Neural cell (in vitro differentiated cells): ENCODE data around the gene CENPO. TPM values are rescaled to one million over a fixed set of nuclear protein-coding genes. Genes with fewer than 3 reads are reported as not detected.
"Not testable (repeated sequence)": the region's sequence is repeated elsewhere in the genome, so short reads cannot be mapped to it uniquely, and the experiment has no call there.

Experiments
- H2AFZ ChIP-seq: fragments of 200-600, 300-800 bp; sonication (generic), shearing (Covaris generic); 2 replicates; pipeline ENCODE4 v1.6.0; 2014; ENCODE audit warnings: low read depth, mild to moderate bottlenecking, antibody characterized with exemption, low read length, moderate library complexity
- H3F3A ChIP-seq: fragments of 200-600 bp; shearing (Covaris generic); 2 replicates; pipeline ENCODE4 v1.6.1; 2016; ENCODE audit warnings: mild to moderate bottlenecking, moderate library complexity, mixed read lengths, antibody characterized with exemption, low read length; ENCODE audit not compliant: insufficient read depth, poor library complexity, severe bottlenecking
- H3K27ac ChIP-seq: fragments of 200-600, 300-800 bp; sonication (generic), shearing (Covaris generic); 2 replicates; pipeline ENCODE4 v1.5.1; 2014; ENCODE audit warnings: mild to moderate bottlenecking, low read length, moderate library complexity
- H3K27me3 ChIP-seq: fragments of 300-800, 200-600 bp; sonication (generic), shearing (Covaris generic); 2 replicates; pipeline ENCODE4 v1.6.0; 2014; ENCODE audit warnings: mild to moderate bottlenecking, low read depth, low read length, moderate library complexity; ENCODE audit not compliant: insufficient read depth
- H3K36me3 ChIP-seq: fragments of 300-800, 200-600 bp; sonication (generic), shearing (Covaris generic); 2 replicates; pipeline ENCODE4 v1.5.1; 2014; ENCODE audit warnings: mild to moderate bottlenecking, antibody characterized with exemption, low read length, moderate library complexity; ENCODE audit not compliant: insufficient read depth
- H3K4me2 ChIP-seq: fragments of 300-800, 200-600 bp; sonication (generic), shearing (Covaris generic); 2 replicates; pipeline ENCODE4 v1.6.0; 2014; ENCODE audit warnings: mild to moderate bottlenecking, low read length
- H3K4me3 ChIP-seq: fragments of 300-800, 200-600 bp; sonication (generic), shearing (Covaris generic); 2 replicates; pipeline ENCODE4 v1.5.1; 2014; ENCODE audit warnings: mild to moderate bottlenecking, low read length, moderate library complexity
- H3K79me2 ChIP-seq: fragments of 200-600 bp; shearing (Covaris generic); replicated peaks from 2 replicates; pipeline ENCODE4 v1.6.0; 2014; ENCODE audit warnings: mild to moderate bottlenecking, low read length, moderate library complexity; ENCODE audit not compliant: insufficient read depth
- H3K9ac ChIP-seq: fragments of 300-800, 200-600 bp; sonication (generic), shearing (Covaris generic); 2 replicates; pipeline ENCODE4 v1.6.1; 2016; ENCODE audit warnings: mild to moderate bottlenecking, low read length, mixed read lengths
- H3K9me2 ChIP-seq: fragments of 200-600 bp; shearing (Covaris generic); 2 replicates; pipeline ENCODE4 v1.6.1; 2016; ENCODE audit warnings: mild to moderate bottlenecking, low read length, mixed read lengths; ENCODE audit not compliant: insufficient read depth
- H3K9me3 ChIP-seq: fragments of 200-600, 300-800 bp; sonication (generic), shearing (Covaris generic); 2 replicates; pipeline ENCODE4 v1.6.1; 2016; ENCODE audit warnings: mild to moderate bottlenecking, mixed run types, low read length, moderate library complexity, mixed read lengths
- H4K20me1 ChIP-seq: fragments of 200-600 bp; shearing (Covaris generic); 2 replicates; pipeline ENCODE4 v1.6.1; 2016; ENCODE audit warnings: mild to moderate bottlenecking, mixed run types; ENCODE audit not compliant: insufficient read depth
- EP300 ChIP-seq: fragments of 450-650 bp; conservative IDR thresholded peaks from 2 replicates; pipeline ENCODE4 v1.6.1; 2014; ENCODE audit warnings: antibody characterized with exemption, mild to moderate bottlenecking, moderate library complexity; ENCODE audit not compliant: poor library complexity, severe bottlenecking
- EZH2 ChIP-seq: fragments of 200-600, 300-800 bp; shearing (Covaris generic), sonication (generic); IDR thresholded peaks from 2 replicates; pipeline ENCODE4 v1.6.1; 2014; ENCODE audit warnings: antibody characterized with exemption, low read length, borderline replicate concordance, mild to moderate bottlenecking; ENCODE audit not compliant: insufficient read depth, poor library complexity, severe bottlenecking
- MXI1 ChIP-seq: fragments of 450-650 bp; conservative IDR thresholded peaks from 2 replicates; pipeline ENCODE4 v1.6.1; 2014; ENCODE audit warnings: antibody characterized with exemption, mild to moderate bottlenecking; ENCODE audit not compliant: poor library complexity, severe bottlenecking
- POLR2AphosphoS5 ChIP-seq: IDR thresholded peaks from 2 replicates; pipeline ENCODE4 v1.6.1; 2012
- RAD21 ChIP-seq: fragments of 450-650 bp; conservative IDR thresholded peaks from 2 replicates; pipeline ENCODE4 v1.6.1; 2014; ENCODE audit warnings: antibody characterized with exemption, mild to moderate bottlenecking, moderate library complexity
- SMC3 ChIP-seq: fragments of 450-650 bp; conservative IDR thresholded peaks from 2 replicates; pipeline ENCODE4 v1.6.1; 2014; ENCODE audit warnings: antibody characterized with exemption, mild to moderate bottlenecking, moderate library complexity; ENCODE audit not compliant: poor library complexity
- TAF1 ChIP-seq: IDR thresholded peaks from 2 replicates; pipeline ENCODE4 v1.6.1; 2012; ENCODE audit warnings: low read depth
- polyA plus RNA-seq: library from polyadenylated mRNA; depleted of rRNA; stranded (reverse); fragments of >200 nt; gene quantifications from 2 replicates; pipeline ENCODE4 v1.2.3, GENCODE V29; 2014
- TF ChIP-seq, protein P1 (sequence below): IDR thresholded peaks from 2 replicates; pipeline ENCODE4 v1.6.1; 2012; ENCODE audit warnings: borderline replicate concordance
- TF ChIP-seq, protein P2 (sequence below): fragments of 450-650 bp; IDR thresholded peaks from 2 replicates; pipeline ENCODE4 v1.5.1; 2014; ENCODE audit warnings: antibody characterized with exemption, mild to moderate bottlenecking, moderate library complexity; ENCODE audit not compliant: poor library complexity, severe bottlenecking

The CENPO gene
- polyA plus RNA-seq, 1 donor from 2014 or later: 4.4 TPM

DNA sequence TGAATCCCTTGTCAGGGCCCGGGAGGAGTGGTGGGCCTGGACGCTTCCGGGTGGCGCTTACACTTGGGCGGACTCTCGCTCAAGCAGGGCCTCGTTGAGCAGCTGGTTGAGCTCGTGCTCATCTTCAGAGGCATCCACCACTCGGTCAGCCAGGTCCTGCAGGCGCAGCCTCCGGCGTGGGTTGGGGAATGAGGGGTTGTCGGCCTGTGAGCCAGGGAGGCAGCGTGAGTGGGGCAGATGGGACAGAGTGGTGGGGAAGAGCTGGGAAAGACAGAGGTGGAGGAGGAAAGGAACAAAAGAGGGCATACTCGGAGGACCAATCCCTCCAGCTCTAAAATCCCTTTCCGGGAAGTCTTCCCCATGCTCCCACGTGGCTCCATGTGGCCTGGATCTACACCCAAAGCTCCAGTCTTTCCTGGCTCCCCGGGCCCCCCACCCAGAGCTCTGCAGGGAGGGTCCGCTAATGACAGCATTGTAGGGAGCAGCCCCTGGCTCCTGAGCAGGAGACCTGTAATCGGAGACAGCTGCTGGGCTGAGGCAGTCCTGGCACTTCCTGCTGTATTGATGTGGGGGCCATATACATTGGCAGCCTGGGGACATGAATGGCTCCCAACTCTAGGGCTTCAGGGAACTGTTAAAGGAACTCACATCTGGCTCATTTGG, 41.6 kb downstream of the CENPO start:
- Histone ChIP-seq H3K36me3 (no peaks in the 10 kb centered on the region), H4K20me1 (no peaks in the 10 kb centered on the region), H3K9me2 (no peaks in the 10 kb centered on the region), H3K9ac (no peak overlapping the region), H3K4me2 (no peak overlapping the region), H3K27me3 (no peaks in the 10 kb centered on the region), H3K9me3 (no peaks in the 10 kb centered on the region), H2AFZ (no peak overlapping the region), H3F3A (no peaks in the 10 kb centered on the region), H3K79me2 (no peaks in the 10 kb centered on the region), H3K27ac (no peak overlapping the region), H3K4me3 (no peak overlapping the region)
- TF ChIP-seq EP300 (no peak), MXI1 (no peak), RAD21 (no peak), EZH2 (no peak), SMC3 (no peak), POLR2AphosphoS5 (no peak), TAF1 (no peak)
- TF ChIP-seq, protein P1, sequence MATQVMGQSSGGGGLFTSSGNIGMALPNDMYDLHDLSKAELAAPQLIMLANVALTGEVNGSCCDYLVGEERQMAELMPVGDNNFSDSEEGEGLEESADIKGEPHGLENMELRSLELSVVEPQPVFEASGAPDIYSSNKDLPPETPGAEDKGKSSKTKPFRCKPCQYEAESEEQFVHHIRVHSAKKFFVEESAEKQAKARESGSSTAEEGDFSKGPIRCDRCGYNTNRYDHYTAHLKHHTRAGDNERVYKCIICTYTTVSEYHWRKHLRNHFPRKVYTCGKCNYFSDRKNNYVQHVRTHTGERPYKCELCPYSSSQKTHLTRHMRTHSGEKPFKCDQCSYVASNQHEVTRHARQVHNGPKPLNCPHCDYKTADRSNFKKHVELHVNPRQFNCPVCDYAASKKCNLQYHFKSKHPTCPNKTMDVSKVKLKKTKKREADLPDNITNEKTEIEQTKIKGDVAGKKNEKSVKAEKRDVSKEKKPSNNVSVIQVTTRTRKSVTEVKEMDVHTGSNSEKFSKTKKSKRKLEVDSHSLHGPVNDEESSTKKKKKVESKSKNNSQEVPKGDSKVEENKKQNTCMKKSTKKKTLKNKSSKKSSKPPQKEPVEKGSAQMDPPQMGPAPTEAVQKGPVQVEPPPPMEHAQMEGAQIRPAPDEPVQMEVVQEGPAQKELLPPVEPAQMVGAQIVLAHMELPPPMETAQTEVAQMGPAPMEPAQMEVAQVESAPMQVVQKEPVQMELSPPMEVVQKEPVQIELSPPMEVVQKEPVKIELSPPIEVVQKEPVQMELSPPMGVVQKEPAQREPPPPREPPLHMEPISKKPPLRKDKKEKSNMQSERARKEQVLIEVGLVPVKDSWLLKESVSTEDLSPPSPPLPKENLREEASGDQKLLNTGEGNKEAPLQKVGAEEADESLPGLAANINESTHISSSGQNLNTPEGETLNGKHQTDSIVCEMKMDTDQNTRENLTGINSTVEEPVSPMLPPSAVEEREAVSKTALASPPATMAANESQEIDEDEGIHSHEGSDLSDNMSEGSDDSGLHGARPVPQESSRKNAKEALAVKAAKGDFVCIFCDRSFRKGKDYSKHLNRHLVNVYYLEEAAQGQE: no peak
- TF ChIP-seq, protein P2, sequence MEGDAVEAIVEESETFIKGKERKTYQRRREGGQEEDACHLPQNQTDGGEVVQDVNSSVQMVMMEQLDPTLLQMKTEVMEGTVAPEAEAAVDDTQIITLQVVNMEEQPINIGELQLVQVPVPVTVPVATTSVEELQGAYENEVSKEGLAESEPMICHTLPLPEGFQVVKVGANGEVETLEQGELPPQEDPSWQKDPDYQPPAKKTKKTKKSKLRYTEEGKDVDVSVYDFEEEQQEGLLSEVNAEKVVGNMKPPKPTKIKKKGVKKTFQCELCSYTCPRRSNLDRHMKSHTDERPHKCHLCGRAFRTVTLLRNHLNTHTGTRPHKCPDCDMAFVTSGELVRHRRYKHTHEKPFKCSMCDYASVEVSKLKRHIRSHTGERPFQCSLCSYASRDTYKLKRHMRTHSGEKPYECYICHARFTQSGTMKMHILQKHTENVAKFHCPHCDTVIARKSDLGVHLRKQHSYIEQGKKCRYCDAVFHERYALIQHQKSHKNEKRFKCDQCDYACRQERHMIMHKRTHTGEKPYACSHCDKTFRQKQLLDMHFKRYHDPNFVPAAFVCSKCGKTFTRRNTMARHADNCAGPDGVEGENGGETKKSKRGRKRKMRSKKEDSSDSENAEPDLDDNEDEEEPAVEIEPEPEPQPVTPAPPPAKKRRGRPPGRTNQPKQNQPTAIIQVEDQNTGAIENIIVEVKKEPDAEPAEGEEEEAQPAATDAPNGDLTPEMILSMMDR: no peak

DNA sequence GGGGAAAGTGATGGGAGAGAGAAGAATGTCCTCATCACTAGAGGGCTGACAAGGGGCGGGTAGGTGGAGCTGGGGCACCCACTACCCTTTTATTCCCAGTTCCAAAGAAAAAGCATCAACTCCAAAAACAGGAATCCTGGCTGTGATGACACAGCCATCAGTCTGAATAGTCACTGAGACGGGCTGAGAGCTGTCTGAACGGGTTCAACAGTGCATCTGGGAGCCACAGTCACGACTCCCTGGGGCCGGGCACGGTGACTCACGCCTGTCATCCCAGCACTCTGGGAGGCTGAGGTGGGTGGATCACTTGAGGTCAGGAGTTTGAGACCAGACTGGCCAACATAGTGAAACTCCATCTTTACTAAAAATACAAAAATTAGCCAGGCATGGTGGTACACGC, 42.2 kb downstream of the CENPO start:
- not testable (repeated sequence) for H3K79me2 ChIP-seq, H3K27me3 ChIP-seq, H4K20me1 ChIP-seq, H3K9me2 ChIP-seq, H3K36me3 ChIP-seq, H3K9ac ChIP-seq, H2AFZ ChIP-seq, H3K27ac ChIP-seq, H3K4me2 ChIP-seq, H3K9me3 ChIP-seq, H3F3A ChIP-seq, H3K4me3 ChIP-seq

DNA sequence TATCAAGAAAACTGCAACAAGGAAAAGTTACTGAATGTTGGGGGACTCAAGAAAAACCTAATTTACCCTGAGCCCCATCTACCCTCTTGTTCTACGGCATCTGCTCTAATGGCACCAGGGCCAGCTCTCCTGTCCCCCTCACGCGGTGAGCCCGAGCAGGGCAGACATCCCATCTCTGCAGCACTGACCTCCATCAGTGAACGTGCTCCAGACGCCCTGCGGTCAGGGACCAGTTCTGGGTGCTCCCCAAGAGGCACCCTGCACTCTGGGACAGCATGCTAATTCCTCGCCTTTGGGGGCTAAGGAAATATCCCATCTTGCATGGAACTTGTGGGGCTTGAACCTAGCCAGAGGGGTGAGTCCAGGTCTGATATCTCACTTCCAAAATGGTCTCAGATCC, 43.0 kb downstream of the CENPO start:
- Histone ChIP-seq H3K4me3 (no peak overlapping the region), H2AFZ (no peak overlapping the region), H3K9me3 (no peaks in the 10 kb centered on the region), H3K4me2 (no peak overlapping the region), H3K9ac (no peak overlapping the region), H3K27ac (no peak overlapping the region), H3K27me3 (no peaks in the 10 kb centered on the region), H4K20me1 (no peaks in the 10 kb centered on the region), H3K9me2 (no peaks in the 10 kb centered on the region), H3K36me3 (no peaks in the 10 kb centered on the region), H3K79me2 (no peaks in the 10 kb centered on the region), H3F3A (no peaks in the 10 kb centered on the region)
- no peak for TF ChIP-seq SMC3
- TF ChIP-seq RAD21: no peak
